Stimulated activated CD4-positive, alpha-beta T cell treated with anti-CD3 and anti-CD28 coated beads, Interleukin-4, amount 100 ng/mL, for 24 hours (primary cell): ENCODE results near the gene PDXDC1.
"Not testable (repeated sequence)": the region's sequence is repeated elsewhere in the genome, so short reads cannot be mapped to it uniquely, and the experiment has no call there.

Experiments
- DNase-seq: peaks from one replicate; pipeline ENCODE4 v3.0.0-alpha.2; 2020

The PDXDC1 gene

DNA sequence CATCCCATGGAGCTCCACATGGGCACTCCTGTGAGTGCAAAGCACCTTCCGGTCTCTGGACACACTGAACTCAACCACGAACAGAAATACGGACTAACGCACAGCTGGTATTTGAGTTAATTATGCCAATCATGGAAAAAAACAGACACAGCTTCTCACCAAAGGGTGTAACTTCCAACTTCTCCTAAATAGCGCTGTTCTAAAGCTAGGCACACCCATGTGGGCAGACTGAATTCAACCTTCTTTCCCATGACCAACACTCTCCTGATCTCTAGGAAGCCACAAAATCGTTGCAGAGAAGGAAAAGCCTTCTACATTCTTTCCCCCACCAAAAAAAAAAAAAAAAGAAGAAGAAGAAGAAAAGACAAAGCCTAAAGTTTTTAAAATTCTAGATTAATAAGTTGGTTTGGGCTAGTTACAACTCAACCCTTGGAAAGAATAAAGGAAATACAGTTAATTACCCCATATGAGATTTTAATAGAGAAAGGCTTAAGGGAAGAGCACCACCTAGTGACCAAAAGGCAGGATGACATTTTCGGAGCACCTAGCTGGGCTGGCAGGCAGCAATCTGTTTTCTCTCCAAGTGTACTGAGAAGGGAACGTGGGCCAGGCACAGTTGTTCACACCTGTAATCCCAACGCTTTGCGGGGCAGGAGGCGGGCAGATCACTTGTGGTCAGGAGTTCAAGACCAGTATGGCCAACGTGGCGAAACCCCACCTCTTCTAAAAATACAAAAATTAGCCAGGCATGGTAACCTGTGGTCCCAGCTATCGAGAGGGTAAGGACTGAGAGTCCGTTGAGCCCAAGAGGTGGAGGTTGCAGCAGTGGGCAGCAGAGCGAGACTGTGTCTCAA is 97.3 kb downstream of the PDXDC1 start:
- not testable (repeated sequence) for DNase-seq

DNA sequence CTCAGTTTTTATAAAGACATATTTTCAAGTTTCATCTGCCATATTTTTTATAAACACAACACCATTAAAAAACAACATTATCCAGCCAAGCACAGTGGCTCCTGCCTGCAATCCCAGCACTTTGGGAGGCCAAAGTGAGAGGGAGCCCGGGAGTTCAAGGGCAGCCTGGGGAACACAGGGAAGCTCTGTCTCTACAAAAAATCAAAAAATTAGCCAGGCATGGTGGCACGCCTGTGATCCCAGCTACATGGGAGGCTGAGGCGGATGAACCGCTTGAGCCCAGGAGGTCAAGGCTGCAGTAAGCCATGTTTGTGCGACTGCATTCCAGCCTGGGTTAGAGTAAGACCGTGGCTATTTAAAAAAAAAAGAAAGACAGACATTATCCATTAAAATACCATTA is 98.3 kb downstream of the PDXDC1 start:
- no peak for DNase-seq

GRCh38 chr16:15076161-15076560 is 101.3 kb downstream of the PDXDC1 start:
- not testable (repeated sequence) for DNase-seq

GRCh38 chr16:15080883-15081282 is 106.1 kb downstream of the PDXDC1 start:
- not testable (repeated sequence) for DNase-seq

GRCh38 chr16:15082788-15083187 is 108.0 kb downstream of the PDXDC1 start:
- DNase-seq = not testable (repeated sequence)

DNA sequence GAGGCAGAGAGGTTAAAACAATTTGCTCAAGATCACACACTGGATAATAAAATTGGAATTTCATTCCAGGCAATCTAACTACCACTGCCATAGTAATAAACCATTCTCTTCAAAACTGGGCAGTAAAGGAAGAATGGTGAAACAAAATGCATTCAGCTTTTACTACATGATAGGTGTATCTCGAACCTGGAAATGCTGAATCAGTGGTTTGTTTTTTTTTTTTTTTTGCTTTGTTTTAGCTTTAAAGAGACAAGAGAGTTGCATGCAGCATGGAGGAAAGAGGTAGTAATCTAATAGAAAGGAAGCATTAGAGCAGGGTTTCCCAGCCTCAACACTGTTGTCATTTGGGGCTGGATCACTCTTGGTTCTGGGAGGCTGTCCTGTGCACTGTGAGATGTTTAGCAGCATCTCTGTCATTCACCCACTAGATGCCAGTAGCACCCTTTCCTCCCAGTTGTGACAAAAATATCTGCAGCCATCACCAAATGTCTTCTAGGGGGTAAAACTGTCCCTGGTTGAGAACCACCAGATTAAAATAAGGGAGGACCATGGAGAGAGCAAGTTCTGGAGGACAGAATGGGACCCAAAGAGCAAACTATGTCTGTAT is 115.9 kb downstream of the PDXDC1 start:
- not testable (repeated sequence) for DNase-seq

GRCh38 chr16:15093571-15093954 is 118.7 kb downstream of the PDXDC1 start:
- not testable (repeated sequence) for DNase-seq

DNA sequence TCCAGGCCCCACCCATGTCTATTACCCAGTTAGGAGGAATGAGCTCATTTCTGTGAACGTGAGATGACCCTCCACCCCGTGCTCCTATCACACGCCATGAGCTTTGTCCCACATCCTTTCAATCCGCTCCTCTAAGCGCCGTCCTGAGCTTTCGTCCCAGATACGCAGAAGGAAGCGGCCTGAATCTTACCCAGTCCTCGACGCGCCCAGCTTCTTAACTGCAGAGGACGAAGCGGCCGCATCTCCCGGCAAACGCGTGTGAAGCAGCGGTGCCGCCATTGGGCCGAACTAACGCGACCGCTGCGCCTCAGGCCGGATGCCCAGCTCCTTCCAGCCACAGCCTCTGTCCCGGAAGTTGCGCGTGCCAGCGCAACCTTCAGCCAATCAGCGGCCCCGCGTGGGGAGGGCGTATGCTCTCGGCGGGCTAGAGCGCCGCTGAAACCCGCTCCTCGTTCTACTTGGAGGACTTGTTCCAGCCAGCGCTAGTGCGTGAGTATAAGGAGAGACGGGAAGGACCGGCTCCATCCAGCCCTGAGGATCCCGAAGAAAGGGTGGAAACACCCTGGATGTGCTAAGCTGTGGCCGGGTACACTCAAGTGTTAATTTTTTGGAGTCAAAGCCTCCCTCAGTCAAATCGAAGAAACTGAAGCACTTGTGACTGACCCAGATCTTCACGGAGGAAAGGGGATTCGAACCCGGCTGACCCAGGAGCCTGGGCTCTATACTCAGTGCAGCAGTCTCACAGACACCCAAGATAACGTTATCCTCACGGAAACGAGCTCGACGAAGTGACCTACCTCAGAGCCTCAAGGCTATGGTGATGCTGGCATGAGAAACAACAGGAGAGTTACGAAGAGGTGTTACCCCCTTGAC is 119.4 kb downstream of the PDXDC1 start, which contains the start of gene RRN3:
Gene RRN3 (minus strand): TSS at position 318 of the 873 bp plus-strand sequence. CDS start 39 bp downstream, at position 279.
- DNase-seq = peak; percentile 89

DNA sequence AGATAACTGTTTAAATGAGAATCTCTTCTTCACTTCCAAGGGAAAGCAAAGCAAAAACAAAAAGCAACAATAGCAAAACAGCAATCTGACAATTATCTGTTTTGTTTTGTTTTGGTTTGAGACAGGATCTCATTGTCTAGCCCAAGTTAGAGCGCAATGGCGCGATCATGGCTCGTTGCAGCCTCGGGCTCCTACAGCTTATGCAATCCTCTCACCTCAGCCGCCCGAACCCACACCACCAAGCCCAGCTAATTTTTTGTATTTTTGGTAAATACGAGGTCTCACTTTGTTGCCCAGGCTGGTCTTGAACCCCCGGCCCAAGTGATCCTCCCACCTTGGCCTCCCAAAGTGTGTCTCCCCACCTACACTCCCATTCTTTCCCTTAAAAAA is 121.8 kb downstream of the PDXDC1 start:
- DNase-seq = not testable (repeated sequence)

DNA sequence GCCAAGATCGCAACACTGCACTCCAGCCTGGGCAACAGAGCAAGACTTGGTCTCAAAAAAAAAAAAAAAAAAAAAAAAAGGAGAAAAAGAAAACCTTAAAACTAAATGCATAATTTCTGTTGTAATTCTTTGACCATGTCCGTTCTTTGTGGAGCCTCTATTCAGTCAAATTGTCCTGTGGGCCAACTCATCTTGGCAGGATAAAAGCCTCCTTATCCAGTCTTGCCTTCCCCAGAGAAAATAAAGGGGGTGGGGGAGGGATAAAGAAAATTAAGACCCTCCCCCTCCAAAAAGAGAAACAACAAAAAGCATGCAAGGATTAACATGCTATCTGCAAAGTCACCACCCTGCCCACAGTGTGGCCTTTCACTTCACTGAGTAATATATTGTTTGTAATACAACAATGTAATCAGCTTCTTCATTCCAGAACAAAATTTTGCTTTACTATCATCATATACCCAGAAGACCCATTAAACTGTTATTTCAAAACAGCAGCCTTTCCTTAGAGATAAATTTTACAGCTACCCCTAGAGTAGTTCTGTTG is 124.6 kb downstream of the PDXDC1 start:
- not testable (repeated sequence) for DNase-seq

GRCh38 chr16:15100372-15100987 is 125.7 kb downstream of the PDXDC1 start:
- not testable (repeated sequence) for DNase-seq

DNA sequence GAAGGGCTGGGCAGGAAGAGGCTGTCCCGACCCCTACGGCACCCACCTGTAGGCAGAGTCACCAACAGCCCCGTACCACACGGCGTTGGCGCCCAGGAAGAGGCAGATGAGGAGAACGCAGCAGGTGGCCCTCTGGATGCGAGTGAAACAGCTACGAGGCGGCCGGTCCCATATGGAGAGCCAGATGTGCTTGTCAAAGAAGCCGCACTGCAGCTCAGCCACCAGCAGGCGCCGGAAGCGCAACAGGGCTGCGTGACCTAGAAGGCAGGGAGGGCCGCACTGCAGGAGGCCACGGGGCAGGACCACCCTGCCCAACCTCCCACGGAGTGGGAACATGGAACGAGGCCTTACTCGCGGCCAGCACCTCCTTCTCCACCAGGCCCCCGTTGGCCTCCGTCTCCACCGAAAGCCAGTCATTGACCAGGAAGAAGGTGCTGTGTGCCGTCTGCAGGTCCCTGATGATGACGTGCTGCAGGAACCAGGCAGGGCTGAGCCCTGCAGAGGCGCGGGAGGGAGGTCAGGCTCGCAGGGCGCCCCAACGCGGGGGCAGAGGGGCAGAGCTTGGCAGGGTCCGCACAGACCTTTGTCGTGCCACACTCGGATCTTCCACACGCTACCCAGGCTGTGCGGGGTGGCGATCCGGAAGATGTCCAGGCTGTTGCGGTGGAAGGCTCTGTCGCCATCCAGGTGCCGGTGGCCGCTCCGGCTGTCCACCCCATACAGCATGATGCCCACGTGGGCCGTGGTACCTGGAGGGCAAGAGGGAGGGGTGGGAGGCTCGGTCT is 153.0 kb downstream of the PDXDC1 start:
- not testable (repeated sequence) for DNase-seq

- DNase-seq = not testable (repeated sequence)
Measured at GRCh38 chr16:15130256-15130932, 155.6 kb downstream of the PDXDC1 start.

GRCh38 chr16:15130943-15131700 is 156.3 kb downstream of the PDXDC1 start:
- not testable (repeated sequence) for DNase-seq

GRCh38 chr16:15132719-15133428 is 158.0 kb downstream of the PDXDC1 start:
- not testable (repeated sequence) for DNase-seq

GRCh38 chr16:15133554-15133953 is 158.7 kb downstream of the PDXDC1 start:
- not testable (repeated sequence) for DNase-seq

DNA sequence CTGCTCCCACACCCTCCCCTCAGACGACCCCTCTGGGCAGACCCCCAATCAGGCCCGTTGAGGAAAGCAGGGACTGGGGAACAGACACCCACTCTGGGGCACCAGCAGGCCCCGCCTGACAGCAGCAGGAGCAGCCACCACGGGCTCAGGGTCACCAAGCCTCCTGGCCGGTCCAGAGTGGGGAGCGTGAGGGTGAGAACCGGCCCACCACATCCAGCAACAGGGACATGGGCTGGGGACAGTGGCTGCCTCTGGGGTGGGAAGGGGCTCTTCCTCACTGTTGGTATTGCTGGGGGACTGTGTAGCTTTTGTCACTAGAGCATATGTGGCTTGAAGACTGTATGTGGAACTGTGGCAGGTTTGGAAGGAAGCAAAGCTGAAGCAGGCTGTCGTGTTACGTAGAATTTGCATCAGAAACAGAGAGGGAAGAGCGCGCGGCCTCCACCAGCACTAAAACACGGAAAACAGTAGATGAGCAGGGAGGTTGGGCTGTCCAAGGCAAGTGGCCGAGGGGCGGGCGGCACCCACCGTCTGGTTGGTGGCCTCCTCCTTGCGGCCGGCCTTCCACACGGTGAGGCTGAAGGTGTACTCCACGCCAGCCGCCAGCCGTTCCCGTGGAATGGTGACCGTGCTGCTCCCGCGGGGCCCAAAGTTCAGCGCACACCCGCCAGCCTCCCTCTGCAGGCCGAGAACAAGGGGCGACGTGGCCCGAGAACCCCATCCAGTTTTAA is 160.1 kb downstream of the PDXDC1 start:
- not testable (repeated sequence) for DNase-seq
